ELF-1 (cell line): ENCODE measurements around the gene NIPAL3.
"Not testable (repeated sequence)": the region's sequence is repeated elsewhere in the genome, so short reads cannot be mapped to it uniquely, and the experiment has no call there.

Experiments used
- DNase-seq: peaks from one replicate; pipeline ENCODE4 v3.0.0-alpha.2; 2016; ENCODE audit warnings: low read depth, low spot score

The NIPAL3 gene

GRCh38 chr1:24516506-24516905 is 100.9 kb downstream of the NIPAL3 start:
- no peak for DNase-seq

- no peak for DNase-seq
Observed at GRCh38 chr1:24517898-24518297, 102.3 kb downstream of the NIPAL3 start.

DNA sequence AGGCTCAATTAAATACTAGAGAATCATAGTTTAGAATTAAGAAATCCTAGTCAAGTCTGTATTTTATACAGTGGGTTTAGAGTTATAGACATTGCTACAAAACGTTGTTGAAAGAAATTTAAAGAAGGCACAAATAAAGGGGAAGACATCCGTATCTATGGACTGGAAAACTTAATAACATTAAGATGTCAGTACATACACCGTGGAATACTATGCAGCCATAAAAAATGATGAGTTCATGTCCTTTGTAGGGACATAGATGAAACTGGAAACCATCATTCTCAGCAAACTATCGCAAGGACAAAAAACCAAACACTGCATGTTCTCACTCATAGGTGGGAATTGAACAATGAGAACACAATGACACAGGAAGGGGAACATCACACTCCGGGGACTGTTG is 104.7 kb downstream of the NIPAL3 start:
- not testable (repeated sequence) for DNase-seq
